Measurements from ENCODE around the gene FAM200C.
A peak's percentile ranks its signal among the peaks of the same experiment; 100 is the strongest.

Gene FAM200C

GRCh38 chr5:160366230-160366629 lies 33.6 kb downstream of the FAM200C start:
- DNase-seq, result no peak

DNA sequence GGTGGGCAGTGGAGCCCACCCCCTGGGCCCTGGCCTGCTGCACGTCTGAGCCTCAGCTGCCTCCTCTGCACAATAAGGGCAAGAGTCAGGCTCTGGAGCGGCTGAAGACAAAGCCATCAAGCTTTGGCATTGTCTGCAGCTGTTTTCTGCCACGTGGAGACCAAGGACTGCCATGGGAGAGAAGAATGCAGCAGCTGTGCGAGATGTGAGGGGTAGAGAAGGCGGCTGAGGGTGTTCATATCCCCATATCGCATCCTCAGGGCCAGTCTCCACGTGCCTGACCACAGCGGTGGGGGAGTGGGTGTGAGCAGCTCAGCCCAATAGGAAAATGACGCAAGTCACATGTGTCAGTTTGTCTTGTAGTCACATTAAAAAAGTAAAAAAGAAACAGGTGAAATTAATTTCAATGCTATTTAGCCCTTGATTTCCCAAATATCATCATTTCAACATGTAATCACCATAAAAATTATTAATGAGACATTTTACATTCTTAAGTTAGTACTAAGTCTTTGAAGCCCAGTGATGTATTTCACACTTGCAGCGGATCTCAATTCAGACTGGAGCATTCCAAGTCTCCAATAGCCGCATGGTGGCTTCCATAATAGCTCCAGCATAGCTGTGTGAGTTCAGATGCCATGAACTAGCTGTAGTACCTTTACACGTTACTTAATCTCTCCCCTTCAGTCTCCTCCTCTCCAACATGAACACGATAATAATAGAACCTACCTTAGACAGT lies 36.0 kb downstream of the FAM200C start:
- DNase-seq, result no peak

- no peak for DNase-seq
Measured at GRCh38 chr5:160363211-160363610, 36.6 kb downstream of the FAM200C start.

DNA sequence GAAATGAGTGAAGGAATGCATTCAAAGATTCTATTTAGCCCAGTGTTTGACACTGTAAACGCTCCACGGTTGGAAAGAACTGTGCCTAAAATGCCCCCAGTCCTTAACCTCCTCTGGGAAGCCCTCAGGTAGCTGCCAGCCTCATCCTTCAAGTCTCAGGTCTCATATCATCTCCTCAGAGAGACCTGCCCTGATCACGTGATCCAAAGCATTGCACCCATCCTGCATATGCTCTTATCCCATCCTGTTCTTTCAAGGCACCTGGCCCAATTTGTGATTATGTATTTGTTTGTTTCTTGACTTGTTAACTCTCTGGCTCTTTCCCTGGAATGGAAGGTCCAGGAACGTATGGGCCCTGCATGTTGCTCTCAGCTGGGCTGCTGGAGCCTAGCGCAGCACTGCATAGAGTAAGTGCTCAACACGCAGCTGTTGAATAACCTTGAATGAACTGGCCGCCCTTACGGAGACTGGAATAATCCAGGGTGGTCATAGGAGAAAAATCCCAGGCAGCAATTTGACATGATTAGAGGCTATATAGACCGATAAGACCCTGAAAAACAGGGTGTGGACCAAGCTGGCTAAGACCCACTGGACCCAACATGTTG lies 38.1 kb downstream of the FAM200C start:
- no peak for DNase-seq

DNA sequence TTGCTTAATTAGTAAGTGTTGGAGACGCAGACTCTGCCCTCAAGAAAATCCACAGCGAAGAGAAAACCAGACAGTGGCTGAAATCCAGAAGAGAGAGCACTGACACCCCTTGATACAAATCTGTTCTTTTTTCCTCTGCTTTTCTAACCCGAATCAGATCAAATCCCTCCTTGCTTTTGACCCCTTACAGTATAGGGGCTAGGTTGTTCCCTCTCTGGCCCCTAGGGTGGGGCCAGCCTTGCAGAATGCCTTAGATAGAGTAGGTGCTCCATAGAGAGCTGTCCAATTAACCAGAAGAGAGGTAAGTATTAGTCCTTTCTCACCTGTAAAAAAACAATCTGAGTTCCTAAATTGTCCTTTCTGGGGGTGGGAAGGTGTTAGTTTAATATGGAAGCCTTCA lies 39.5 kb downstream of the FAM200C start:
- DNase-seq, result no peak

- DNase-seq, result no peak
Measured at GRCh38 chr5:160359816-160360215, 40.0 kb downstream of the FAM200C start.

DNA sequence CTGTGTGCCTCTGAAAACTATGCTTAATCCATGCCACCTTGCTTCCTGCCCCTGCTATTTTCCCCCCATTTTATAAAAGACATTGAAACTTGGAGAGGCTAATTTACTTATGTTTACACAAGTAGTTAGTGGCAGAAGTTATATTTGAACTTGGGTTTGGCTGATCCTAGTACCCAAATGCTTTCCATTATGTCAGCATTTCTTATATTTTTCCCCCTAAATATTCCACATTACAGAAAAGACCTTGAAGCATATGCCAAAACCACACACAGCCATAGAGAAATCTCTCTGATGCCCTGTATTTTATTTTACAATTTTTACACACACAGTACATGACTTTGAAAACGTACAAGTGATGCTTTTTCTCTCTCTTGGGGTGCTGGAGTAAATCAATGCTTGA lies 40.6 kb downstream of the FAM200C start:
- no peak for DNase-seq

DNA sequence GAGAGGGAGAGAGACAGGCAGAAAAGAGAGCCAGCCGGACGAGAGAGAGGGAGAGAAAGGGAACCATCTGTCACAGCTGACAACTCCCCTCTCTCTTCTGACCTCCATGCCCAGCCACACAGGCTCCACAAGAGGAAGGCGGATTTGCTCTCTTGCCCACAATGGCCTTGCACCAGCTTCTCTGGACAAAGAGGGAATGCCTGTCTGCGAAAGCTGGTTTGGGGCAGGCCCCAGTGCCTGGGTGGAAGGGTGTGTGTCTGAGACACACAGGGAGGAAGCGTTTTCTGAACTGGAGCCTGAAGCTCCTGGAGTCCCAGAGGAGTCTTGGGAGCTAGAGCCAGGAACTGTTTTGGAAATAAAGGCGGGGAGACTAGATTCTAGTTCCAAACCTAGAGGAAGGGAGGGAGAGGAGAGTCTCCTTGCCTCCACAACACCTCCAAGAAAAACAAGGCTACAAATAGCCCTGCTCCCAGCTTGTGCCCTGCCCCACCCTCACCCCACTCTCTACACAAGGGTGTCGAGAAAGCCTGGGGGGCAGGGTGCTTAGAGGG lies 41.9 kb downstream of the FAM200C start:
- no peak for DNase-seq

- DNase-seq, result no peak
Measured at GRCh38 chr5:160357394-160357793, 42.5 kb downstream of the FAM200C start.

- peak; percentile 10 for DNase-seq
Measured at GRCh38 chr5:160356550-160357347, 43.1 kb downstream of the FAM200C start.

GRCh38 chr5:160354666-160355065 lies 45.2 kb downstream of the FAM200C start:
- no peak for DNase-seq

GRCh38 chr5:160353379-160353778 lies 46.5 kb downstream of the FAM200C start:
- no peak for DNase-seq

DNA sequence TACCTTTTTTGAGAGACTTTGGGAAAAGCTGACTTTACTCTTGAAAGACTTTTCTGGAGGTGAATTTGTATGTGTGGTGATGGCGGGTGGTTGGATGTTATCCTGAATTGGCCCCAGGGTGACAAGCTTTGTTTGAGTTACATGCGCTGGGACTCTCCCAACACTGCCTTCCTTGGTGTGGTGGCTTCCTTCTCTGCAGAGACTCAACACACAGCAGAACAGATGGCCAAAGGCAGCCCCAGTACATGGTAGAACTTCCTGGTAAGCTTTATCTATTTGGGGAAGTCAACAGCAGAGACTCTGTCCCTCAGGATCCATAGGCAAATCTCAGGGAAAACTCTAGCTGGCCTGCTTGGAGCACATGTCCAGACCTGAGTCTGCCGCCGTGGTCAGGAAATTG lies 47.5 kb downstream of the FAM200C start:
- no peak for DNase-seq

DNA sequence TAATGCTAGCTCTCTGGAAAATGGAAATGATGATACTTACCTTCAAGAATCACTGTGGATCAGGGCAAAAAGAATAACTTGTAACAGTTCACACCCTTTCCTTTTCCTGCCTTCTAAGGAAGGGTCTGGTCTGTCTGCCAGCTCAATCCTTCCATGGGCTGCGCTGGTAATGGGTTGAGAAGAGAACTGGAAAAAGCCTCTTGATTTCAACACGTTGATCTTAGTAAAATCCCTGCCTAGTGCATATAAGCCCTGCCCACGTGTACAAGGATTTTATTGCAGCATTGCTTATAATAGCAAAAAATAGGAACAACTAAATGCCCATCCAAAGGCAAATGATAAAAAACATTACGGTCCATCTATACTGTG lies 49.9 kb downstream of the FAM200C start:
- DNase-seq, result no peak

GRCh38 chr5:160349249-160349934 lies 50.5 kb downstream of the FAM200C start:
- DNase-seq, result no peak

GRCh38 chr5:160348080-160348479 lies 51.8 kb downstream of the FAM200C start:
- DNase-seq, result no peak

DNA sequence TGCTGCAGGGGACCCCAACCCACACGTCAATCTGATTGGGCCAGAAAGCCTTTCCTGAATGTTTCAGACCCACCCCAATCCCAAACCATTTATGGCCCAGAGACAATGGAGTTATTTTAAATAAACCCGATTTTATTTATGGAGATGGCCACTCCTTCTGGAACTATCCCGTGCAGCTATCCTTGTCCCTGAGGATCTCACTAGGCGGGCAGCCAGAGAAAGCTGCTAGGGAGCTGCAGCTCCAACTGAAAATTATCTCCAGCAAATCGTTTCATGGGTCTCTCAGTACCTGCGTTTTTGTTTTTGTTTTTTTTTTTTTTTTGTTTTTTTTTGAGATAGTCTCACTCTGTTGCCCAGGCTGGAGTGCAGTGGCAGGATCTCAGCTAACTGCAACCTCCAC lies 52.4 kb downstream of the FAM200C start:
- no peak for DNase-seq

Data from NCI-H2171 treated with DMSO at 0.1 percent for 48 hours (cell line).